ENCODE measurements around the gene CFAP61. TPM values are rescaled to one million over a fixed set of nuclear protein-coding genes. Genes with fewer than 3 reads are reported as not detected.

CFAP61 gene
- total RNA-seq, 1 experiment from 2014 or later = 0.61 TPM

- TF ChIP-seq PRDM15 (CRISPR knock-in tag; IDR thresholded peaks at IDR 0.05) = no peak
- no peak for TF ChIP-seq ZNF512 (CRISPR knock-in tag; IDR thresholded peaks at IDR 0.05; ENCODE audit: borderline replicate concordance)
Observed at GRCh38 chr20:20174089-20174835, 121.9 kb downstream of the CFAP61 start (continued).

- ATAC-seq (no peak), DNase-seq (ENCODE audit: low spot score) (no peak)
- H3K4me1 Mint-ChIP-seq = 0 out of 2 replicates have a peak, but pooled peaks cover 2% of the 10 kb centered on the region
- H3K4me3 Mint-ChIP-seq = no peak overlapping the region
- peaks cover 3% of the 10 kb centered on the region; the same call in 1 of the 2 replicates for H3K27me3 Mint-ChIP-seq (ENCODE audit: low read depth)
- CTCF ChIA-PET = no interaction called here
- no peak overlapping the region for H3K27ac Mint-ChIP-seq
- no peaks in the 10 kb centered on the region for H3K36me3 Mint-ChIP-seq
- POLR2A ChIA-PET = no interaction called here
- peaks cover 21% of the 10 kb centered on the region for H3K9me3 Mint-ChIP-seq
- no peak for TF ChIP-seq NR1H2 (CRISPR knock-in tag; IDR thresholded peaks at IDR 0.05)
- no peak for TF ChIP-seq MAX (CRISPR knock-in tag; IDR thresholded peaks at IDR 0.05)
- TF ChIP-seq USF1 (CRISPR knock-in tag; IDR thresholded peaks at IDR 0.05) = no peak
- no peak for TF ChIP-seq NFE2L1 (CRISPR knock-in tag; IDR thresholded peaks at IDR 0.05)
- no peak for TF ChIP-seq ZNF263 (CRISPR knock-in tag; IDR thresholded peaks at IDR 0.05; ENCODE audit: low read depth)
- no peak for TF ChIP-seq PREB (CRISPR knock-in tag; IDR thresholded peaks at IDR 0.05; ENCODE audit: borderline replicate concordance)
- TF ChIP-seq ZNF532 (CRISPR knock-in tag; IDR thresholded peaks at IDR 0.05; ENCODE audit: borderline replicate concordance) = no peak
- no peak for TF ChIP-seq FOXJ3 (CRISPR knock-in tag; IDR thresholded peaks at IDR 0.05; ENCODE audit: borderline replicate concordance)
- TF ChIP-seq SMAD4 (CRISPR knock-in tag; IDR thresholded peaks at IDR 0.05) = no peak
Observed at GRCh38 chr20:20181322-20181721, 129.0 kb downstream of the CFAP61 start.
